NOMO-1 treated with DMSO at 0.1 percent for 48 hours (cell line): Measurements from ENCODE around the gene TBC1D21.

ENCODE experiments used
- DNase-seq: peaks from one replicate; lab custom pipeline; 2025; ENCODE audit not compliant: unreplicated experiment; lab: John Stamatoyannopoulos, UW

TBC1D21 gene

GRCh38 chr15:73907035-73907408 lies 33.7 kb downstream of the TBC1D21 start:
- DNase-seq, result peak; percentile 58

- peak; percentile 49 for DNase-seq
Measured at GRCh38 chr15:73908030-73908821, 34.9 kb downstream of the TBC1D21 start.

GRCh38 chr15:73908822-73909122 lies 35.4 kb downstream of the TBC1D21 start:
- no peak for DNase-seq

- no peak for DNase-seq
Measured at GRCh38 chr15:73909651-73910050, 36.3 kb downstream of the TBC1D21 start.

- DNase-seq, result no peak
Measured at GRCh38 chr15:73910522-73911303, 37.3 kb downstream of the TBC1D21 start.

- no peak for DNase-seq
Measured at GRCh38 chr15:73912030-73912596, 38.7 kb downstream of the TBC1D21 start.

- no peak for DNase-seq
Measured at GRCh38 chr15:73914145-73914544, 40.8 kb downstream of the TBC1D21 start.

GRCh38 chr15:73915082-73915481 lies 41.7 kb downstream of the TBC1D21 start:
- no peak for DNase-seq

- DNase-seq, result no peak
Measured at GRCh38 chr15:73918784-73919183, 45.4 kb downstream of the TBC1D21 start.

- no peak for DNase-seq
Measured at GRCh38 chr15:73919706-73920105, 46.3 kb downstream of the TBC1D21 start.

GRCh38 chr15:73921254-73921925 lies 48.0 kb downstream of the TBC1D21 start:
- no peak for DNase-seq

GRCh38 chr15:73922186-73923151 lies 49.1 kb downstream of the TBC1D21 start:
- no peak for DNase-seq

GRCh38 chr15:73923156-73923487 lies 49.8 kb downstream of the TBC1D21 start:
- no peak for DNase-seq

- no peak for DNase-seq
Measured at GRCh38 chr15:73923488-73924164, 50.3 kb downstream of the TBC1D21 start.

- no peak for DNase-seq
Measured at GRCh38 chr15:73924171-73924921, 51.0 kb downstream of the TBC1D21 start.

GRCh38 chr15:73925848-73926218 lies 52.5 kb downstream of the TBC1D21 start:
- no peak for DNase-seq

- DNase-seq, result no peak
Measured at GRCh38 chr15:73926219-73927002, 53.0 kb downstream of the TBC1D21 start, which contains the start of gene LOXL1. Gene LOXL1, plus strand, starts transcription at chr15:73926462. Its CDS starts 322 bp downstream, at chr15:73926784.

- DNase-seq, result no peak
Measured at GRCh38 chr15:73927003-73927475, 53.7 kb downstream of the TBC1D21 start.
